ENCODE measurements around the gene APOM.

APOM gene

DNA sequence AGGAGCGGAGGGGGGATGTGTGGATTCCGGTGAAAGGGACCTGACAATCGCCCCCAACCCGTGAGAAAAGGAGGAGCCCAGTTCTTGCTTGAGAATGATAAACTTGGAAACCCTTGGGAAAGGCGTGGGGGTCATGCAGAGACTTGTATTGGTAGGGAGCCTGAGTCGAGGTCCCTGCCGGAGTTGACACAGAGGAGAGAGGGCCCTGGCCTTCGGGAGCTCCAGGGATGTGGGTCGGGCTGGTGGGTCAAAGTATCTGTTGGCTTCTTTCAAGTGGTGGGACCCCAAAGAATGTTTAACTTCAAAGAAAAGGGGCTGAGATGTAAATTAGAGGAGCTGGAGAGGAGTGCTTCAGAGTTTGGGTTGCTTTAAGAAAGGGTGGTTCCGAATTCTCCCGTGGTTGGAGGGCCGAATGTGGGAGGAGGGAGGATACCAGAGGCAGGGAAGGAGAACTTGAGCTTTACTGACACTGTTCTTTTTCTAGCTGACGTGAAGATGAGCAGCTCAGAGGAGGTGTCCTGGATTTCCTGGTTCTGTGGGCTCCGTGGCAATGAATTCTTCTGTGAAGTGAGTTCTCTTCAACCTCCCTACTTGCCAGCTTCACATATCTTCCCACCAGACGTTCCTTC, 10.8 kb downstream of the APOM start:
- peak overlapping the region; percentile 96 for H3K27ac Mint-ChIP-seq
- peaks cover 8% of the 10 kb centered on the region for H3K27me3 Mint-ChIP-seq (ENCODE audit: low read depth, poor library complexity)
- no peaks in the 10 kb centered on the region for H3K9me3 Mint-ChIP-seq
- H3K4me3 Mint-ChIP-seq, result peak overlapping the region; percentile 93
- TF ChIP-seq, protein P1, sequence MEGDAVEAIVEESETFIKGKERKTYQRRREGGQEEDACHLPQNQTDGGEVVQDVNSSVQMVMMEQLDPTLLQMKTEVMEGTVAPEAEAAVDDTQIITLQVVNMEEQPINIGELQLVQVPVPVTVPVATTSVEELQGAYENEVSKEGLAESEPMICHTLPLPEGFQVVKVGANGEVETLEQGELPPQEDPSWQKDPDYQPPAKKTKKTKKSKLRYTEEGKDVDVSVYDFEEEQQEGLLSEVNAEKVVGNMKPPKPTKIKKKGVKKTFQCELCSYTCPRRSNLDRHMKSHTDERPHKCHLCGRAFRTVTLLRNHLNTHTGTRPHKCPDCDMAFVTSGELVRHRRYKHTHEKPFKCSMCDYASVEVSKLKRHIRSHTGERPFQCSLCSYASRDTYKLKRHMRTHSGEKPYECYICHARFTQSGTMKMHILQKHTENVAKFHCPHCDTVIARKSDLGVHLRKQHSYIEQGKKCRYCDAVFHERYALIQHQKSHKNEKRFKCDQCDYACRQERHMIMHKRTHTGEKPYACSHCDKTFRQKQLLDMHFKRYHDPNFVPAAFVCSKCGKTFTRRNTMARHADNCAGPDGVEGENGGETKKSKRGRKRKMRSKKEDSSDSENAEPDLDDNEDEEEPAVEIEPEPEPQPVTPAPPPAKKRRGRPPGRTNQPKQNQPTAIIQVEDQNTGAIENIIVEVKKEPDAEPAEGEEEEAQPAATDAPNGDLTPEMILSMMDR (IDR thresholded peaks at IDR 0.05), result no peak
- DNase-seq, result no peak
- peaks cover 57% of the 10 kb centered on the region for H3K36me3 Mint-ChIP-seq (ENCODE audit: low read depth)
- H3K4me1 Mint-ChIP-seq, result peaks cover 51% of the 10 kb centered on the region

DNA sequence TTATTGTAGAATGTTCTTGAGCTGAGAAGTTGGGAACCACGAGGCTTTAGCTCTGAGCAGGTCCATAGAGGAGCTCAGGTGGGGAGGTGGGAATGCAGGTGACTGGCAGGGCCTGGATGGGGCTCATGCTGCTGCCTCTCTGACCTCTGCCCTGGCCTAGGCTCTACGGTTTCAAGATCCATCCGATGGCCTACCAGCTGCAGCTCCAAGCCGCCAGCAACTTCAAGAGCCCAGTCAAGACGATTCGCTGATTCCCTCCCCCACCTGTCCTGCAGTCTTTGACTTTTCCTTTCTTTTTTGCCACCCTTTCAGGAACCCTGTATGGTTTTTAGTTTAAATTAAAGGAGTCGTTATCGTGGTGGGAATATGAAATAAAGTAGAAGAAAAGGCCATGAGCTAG, 14.0 kb downstream of the APOM start, which contains the start of gene LY6G5B:
Gene LY6G5B, plus strand, starts transcription at position 301 of the 400 bp plus-strand sequence. CDS start 975 bp downstream, outside the sequence.
- H3K4me1 Mint-ChIP-seq, result peaks cover 22% of the 10 kb centered on the region
- no peak for DNase-seq
- H3K27ac Mint-ChIP-seq, result peak within 1 kb of the TSS; percentile 68
- no peak within 1 kb of the TSS for H3K4me3 Mint-ChIP-seq
- TF ChIP-seq, protein P1 (IDR thresholded peaks at IDR 0.05), result no peak
- peaks cover 62% of the 10 kb centered on the region for H3K36me3 Mint-ChIP-seq (ENCODE audit: low read depth)
- no peaks in the 10 kb centered on the region for H3K9me3 Mint-ChIP-seq
- peaks cover 7% of the 10 kb centered on the region for H3K27me3 Mint-ChIP-seq (ENCODE audit: low read depth, poor library complexity)

DNA sequence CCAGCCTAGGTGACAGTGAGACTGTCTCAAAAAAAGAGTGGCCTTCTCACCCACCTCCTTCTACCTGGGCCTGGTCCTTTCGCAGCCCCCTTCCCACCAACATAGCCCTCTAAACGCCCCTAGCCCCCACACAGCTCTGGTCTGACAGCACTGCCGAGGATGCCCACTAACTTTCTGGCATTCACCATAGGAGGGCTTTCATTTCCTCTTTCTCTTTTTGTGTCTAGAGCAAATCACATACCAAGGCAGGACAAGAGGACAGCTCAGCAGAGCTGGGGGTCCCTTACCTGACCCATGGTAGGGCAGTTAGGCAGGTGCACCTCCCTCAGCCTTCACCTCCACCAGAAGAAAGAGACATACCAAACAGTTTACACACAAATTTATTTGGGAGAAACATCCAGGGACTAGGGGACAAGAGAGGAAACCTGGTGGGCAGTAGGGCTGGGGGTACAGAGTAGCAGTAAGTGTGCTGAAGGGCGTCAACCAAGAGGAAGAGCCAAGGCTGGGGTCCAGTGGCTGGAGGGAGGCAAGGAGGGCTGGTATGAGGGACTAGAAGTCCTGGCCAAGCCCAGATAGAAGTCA, 20.7 kb downstream of the APOM start:
- H3K27ac Mint-ChIP-seq, result peak overlapping the region; percentile 30
- DNase-seq, result no peak
- peaks cover 21% of the 10 kb centered on the region for H3K4me1 Mint-ChIP-seq
- TF ChIP-seq, protein P1 (IDR thresholded peaks at IDR 0.05), result no peak
- H3K36me3 Mint-ChIP-seq (ENCODE audit: low read depth), result peaks cover 21% of the 10 kb centered on the region
- H3K9me3 Mint-ChIP-seq, result no peaks in the 10 kb centered on the region
- H3K4me3 Mint-ChIP-seq, result no peak overlapping the region
- peaks cover 12% of the 10 kb centered on the region for H3K27me3 Mint-ChIP-seq (ENCODE audit: low read depth, poor library complexity)

DNA sequence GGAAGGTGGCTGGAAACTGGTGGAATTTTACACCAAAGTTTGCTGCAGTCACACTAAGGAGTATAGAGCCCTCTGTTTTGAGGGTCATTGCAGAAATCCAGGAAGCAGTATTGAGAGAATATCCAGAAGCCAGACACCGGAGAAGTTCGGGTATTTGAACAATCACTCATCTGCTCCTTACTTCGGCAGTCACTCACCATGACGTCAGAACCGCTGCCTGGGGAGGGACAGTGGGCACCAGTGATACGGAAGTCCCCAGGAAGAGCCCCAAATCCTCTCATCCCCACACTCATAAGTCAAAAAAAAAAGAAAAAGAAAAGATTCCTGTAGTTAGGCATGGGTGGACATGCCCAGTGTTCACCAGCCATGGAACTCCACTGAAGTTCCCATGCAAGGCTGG, 21.2 kb downstream of the APOM start:
- Mint-ChIP-seq H3K27me3 (ENCODE audit: low read depth, poor library complexity) (peaks cover 16% of the 10 kb centered on the region), H3K4me1 (peaks cover 26% of the 10 kb centered on the region), H3K27ac (no peak overlapping the region), H3K9me3 (no peaks in the 10 kb centered on the region), H3K36me3 (ENCODE audit: low read depth) (peaks cover 19% of the 10 kb centered on the region), H3K4me3 (no peak overlapping the region)
- DNase-seq, result no peak
- TF ChIP-seq, protein P1 (IDR thresholded peaks at IDR 0.05), result no peak

DNA sequence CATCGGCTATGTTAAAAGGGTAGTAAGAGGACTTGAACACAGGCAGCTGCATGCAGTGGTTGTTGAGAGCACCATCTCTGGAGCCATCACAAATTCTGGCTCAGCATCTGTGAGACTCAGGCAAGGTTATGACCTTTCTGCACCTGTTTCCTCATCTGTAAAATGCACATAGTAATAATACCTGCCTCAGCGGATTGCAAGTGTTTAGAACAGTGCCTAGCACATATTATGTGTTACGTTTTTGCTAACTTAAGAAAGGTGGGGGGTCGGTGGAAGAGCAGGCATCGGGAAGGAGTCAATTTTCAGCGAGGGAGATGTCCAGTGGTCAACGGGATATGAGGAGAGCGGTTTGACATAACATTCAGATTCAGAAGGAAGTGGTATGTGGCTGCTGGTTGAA, 22.3 kb downstream of the APOM start:
- Mint-ChIP-seq H3K4me3 (no peak overlapping the region), H3K27me3 (ENCODE audit: low read depth, poor library complexity) (peaks cover 20% of the 10 kb centered on the region), H3K36me3 (ENCODE audit: low read depth) (peaks cover 8% of the 10 kb centered on the region), H3K4me1 (peaks cover 33% of the 10 kb centered on the region), H3K27ac (no peak overlapping the region), H3K9me3 (no peaks in the 10 kb centered on the region)
- TF ChIP-seq, protein P1 (IDR thresholded peaks at IDR 0.05), result no peak
- DNase-seq, result no peak

Data from nephron progenitor cell (in vitro differentiated cells).